PC-9 (cell line): ENCODE data around the gene B3GAT1. TPM values are rescaled to one million over a fixed set of nuclear protein-coding genes. Genes with fewer than 3 reads are reported as not detected.

Experiments used
- BruUV-seq: library from RNA; stranded (reverse); fragments of 400-500 nt; replicated peaks from 2 replicates; lab custom pipeline; 2021; lab: Mats Ljungman, UMichigan
- CTCF ChIA-PET: fragments of 300-600 bp; sonication (Branson Sonifier 250); formaldehyde crosslinking; loops from one replicate; lab custom pipeline; 2022; ENCODE audit warnings: antibody characterized with exemption; lab: Charles Lee
- POLR2A ChIA-PET: fragments of 300-600 bp; sonication (Branson Sonifier 250); formaldehyde crosslinking; loops from one replicate; lab custom pipeline; 2022; ENCODE audit warnings: antibody characterized with exemption; ENCODE audit not compliant: unreplicated experiment; lab: Charles Lee
- DNase-seq, 2 experiments: peaks; one replicate each; pipeline versions ENCODE4 v3.0.0 to v3.0.0-alpha.2; 2015 to 2022; ENCODE audit warnings: mixed read lengths in 1 of 2
- H2AFZ ChIP-seq: fragments of 200-600 bp; sonication (generic); 2 replicates; pipeline ENCODE4 v1.8.1; 2017; ENCODE audit warnings: antibody characterized with exemption
- H3F3A ChIP-seq: fragments of 200-600 bp; sonication (generic); 2 replicates; pipeline ENCODE4 v1.8.1; 2017; ENCODE audit warnings: antibody characterized with exemption, mild to moderate bottlenecking, low read depth; ENCODE audit not compliant: insufficient read depth
- H3K27ac ChIP-seq: fragments of 200-600 bp; sonication (generic); 2 replicates; pipeline ENCODE4 v1.6.1; 2016; ENCODE audit warnings: mixed run types
- H3K27me3 ChIP-seq: fragments of 200-600 bp; sonication (generic); 2 replicates; pipeline ENCODE4 v1.6.1; 2016; ENCODE audit warnings: low read depth, mixed run types; ENCODE audit not compliant: insufficient read depth
- H3K36me3 ChIP-seq: fragments of 200-600 bp; sonication (generic); 2 replicates; pipeline ENCODE4 v1.6.1; 2016; ENCODE audit warnings: low read depth, mixed run types
- H3K4me1 ChIP-seq: fragments of 200-600 bp; sonication (generic); replicated peaks from 2 replicates; pipeline ENCODE4 v1.6.1; 2016; ENCODE audit warnings: mixed run types; ENCODE audit not compliant: insufficient read depth
- H3K4me2 ChIP-seq: fragments of 200-600 bp; sonication (generic); 2 replicates; pipeline ENCODE4 v1.6.1; 2017; ENCODE audit warnings: mixed run types
- H3K4me3 ChIP-seq: fragments of 200-600 bp; sonication (generic); 2 replicates; pipeline ENCODE4 v1.6.1; 2016; ENCODE audit warnings: mixed run types
- H3K79me2 ChIP-seq: fragments of 200-600 bp; sonication (generic); 2 replicates; pipeline ENCODE4 v1.6.1; 2017; ENCODE audit warnings: low read depth, mixed run types
- H3K9me2 ChIP-seq: fragments of 200-600 bp; sonication (generic); 2 replicates; pipeline ENCODE4 v1.8.1; 2017; ENCODE audit warnings: mild to moderate bottlenecking; ENCODE audit not compliant: insufficient read depth
- H3K9me3 ChIP-seq: fragments of 200-600 bp; sonication (generic); 2 replicates; pipeline ENCODE4 v1.8.1; 2016; ENCODE audit warnings: low read depth; ENCODE audit not compliant: insufficient read depth
- H4K20me1 ChIP-seq: fragments of 200-600 bp; sonication (generic); 2 replicates; pipeline ENCODE4 v1.8.1; 2017; ENCODE audit not compliant: insufficient read depth
- EZH2 ChIP-seq: fragments of 200-600 bp; sonication (generic); IDR thresholded peaks from 2 replicates; pipeline ENCODE4 v1.8.0; 2017; ENCODE audit warnings: antibody characterized with exemption, low read depth
- intact Hi-C: fragments of 100-400 bp; cut with micrococcal nuclease; formaldehyde crosslinking; loops from one replicate; pipeline ENCODE4 v1.10.0; 2022; ENCODE audit not compliant: unreplicated experiment
- total RNA-seq: library from RNA; stranded (reverse); gene quantifications from 2 replicates; pipeline ENCODE4 v1.2.3, GENCODE V29; 2021
- TF ChIP-seq, protein P1 (sequence below): fragments of 200-600 bp; sonication (generic); conservative IDR thresholded peaks from 2 replicates; pipeline ENCODE4 v1.6.1; 2017; ENCODE audit warnings: mixed run types, antibody characterized with exemption, mild to moderate bottlenecking, moderate library complexity

The B3GAT1 gene
- total RNA-seq, 1 experiment from 2014 or later, result not detected

DNA sequence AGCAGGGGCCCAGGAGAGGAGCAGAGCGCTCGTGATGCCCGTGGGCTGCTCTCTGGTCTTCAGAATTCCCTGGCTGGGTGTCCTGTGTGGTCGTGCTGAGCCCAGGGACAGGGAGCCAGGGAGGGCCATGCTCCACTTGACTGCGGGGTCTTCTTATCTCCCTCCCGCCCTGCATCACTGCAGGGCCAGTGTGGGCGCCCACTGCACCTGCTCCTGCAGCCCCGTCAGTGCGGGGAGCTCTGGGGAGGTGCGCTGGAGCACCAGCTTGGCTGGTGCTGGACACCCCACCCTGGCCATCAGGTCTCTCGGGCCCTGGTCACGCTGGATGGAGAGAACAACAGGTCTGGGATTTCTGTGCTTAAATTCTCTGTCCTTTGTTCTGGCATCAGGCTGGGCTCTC is 31.8 kb downstream of the B3GAT1 start:
- BruUV-seq, result no TSS peak
- Histone ChIP-seq H4K20me1 (no peaks in the 10 kb centered on the region), H3K27me3 (peaks cover 10% of the 10 kb centered on the region; the same call in 1 of the 2 replicates), H3K9me3 (no peaks in the 10 kb centered on the region), H3F3A (no peaks in the 10 kb centered on the region), H3K79me2 (no peaks in the 10 kb centered on the region), H3K4me1 (no peaks in the 10 kb centered on the region), H3K4me2 (no peak overlapping the region), H3K9me2 (no peaks in the 10 kb centered on the region), H3K4me3 (no peak overlapping the region), H3K36me3 (no peaks in the 10 kb centered on the region), H2AFZ (no peak overlapping the region), H3K27ac (no peak overlapping the region)
- ChIA-PET CTCF (no interaction called here), POLR2A (no interaction called here)
- intact Hi-C loops, result no loop called here
- no peak for TF ChIP-seq EZH2
- TF ChIP-seq, protein P1, sequence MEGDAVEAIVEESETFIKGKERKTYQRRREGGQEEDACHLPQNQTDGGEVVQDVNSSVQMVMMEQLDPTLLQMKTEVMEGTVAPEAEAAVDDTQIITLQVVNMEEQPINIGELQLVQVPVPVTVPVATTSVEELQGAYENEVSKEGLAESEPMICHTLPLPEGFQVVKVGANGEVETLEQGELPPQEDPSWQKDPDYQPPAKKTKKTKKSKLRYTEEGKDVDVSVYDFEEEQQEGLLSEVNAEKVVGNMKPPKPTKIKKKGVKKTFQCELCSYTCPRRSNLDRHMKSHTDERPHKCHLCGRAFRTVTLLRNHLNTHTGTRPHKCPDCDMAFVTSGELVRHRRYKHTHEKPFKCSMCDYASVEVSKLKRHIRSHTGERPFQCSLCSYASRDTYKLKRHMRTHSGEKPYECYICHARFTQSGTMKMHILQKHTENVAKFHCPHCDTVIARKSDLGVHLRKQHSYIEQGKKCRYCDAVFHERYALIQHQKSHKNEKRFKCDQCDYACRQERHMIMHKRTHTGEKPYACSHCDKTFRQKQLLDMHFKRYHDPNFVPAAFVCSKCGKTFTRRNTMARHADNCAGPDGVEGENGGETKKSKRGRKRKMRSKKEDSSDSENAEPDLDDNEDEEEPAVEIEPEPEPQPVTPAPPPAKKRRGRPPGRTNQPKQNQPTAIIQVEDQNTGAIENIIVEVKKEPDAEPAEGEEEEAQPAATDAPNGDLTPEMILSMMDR, result no peak
- no peak for DNase-seq

GRCh38 chr11:134379241-134379640 is 32.8 kb downstream of the B3GAT1 start:
- no peaks in the 10 kb centered on the region for H3K9me2 ChIP-seq
- no peak overlapping the region for H3K4me3 ChIP-seq
- no peaks in the 10 kb centered on the region for H3K9me3 ChIP-seq
- POLR2A ChIA-PET, result no interaction called here
- H3K4me2 ChIP-seq, result no peak overlapping the region
- no peak overlapping the region for H2AFZ ChIP-seq
- no TSS peak for BruUV-seq
- peaks cover under 1% of the 10 kb centered on the region; the same call in 1 of the 2 replicates for H3K27me3 ChIP-seq
- H3K36me3 ChIP-seq, result no peaks in the 10 kb centered on the region
- CTCF ChIA-PET, result no interaction called here
- H3F3A ChIP-seq, result no peaks in the 10 kb centered on the region
- H4K20me1 ChIP-seq, result no peaks in the 10 kb centered on the region
- no peak for DNase-seq
- no peaks in the 10 kb centered on the region for H3K4me1 ChIP-seq
- H3K27ac ChIP-seq, result no peak overlapping the region
- intact Hi-C loops, result no loop called here
- TF ChIP-seq EZH2, result no peak
- TF ChIP-seq, protein P1, result no peak
- no peaks in the 10 kb centered on the region for H3K79me2 ChIP-seq

- Histone ChIP-seq H3K4me3 (no peak overlapping the region), H2AFZ (no peak overlapping the region), H3K4me2 (no peak overlapping the region), H3K79me2 (no peaks in the 10 kb centered on the region), H3K4me1 (no peaks in the 10 kb centered on the region), H3K9me3 (no peaks in the 10 kb centered on the region), H4K20me1 (no peaks in the 10 kb centered on the region), H3K27me3 (no peaks in the 10 kb centered on the region), H3K36me3 (no peaks in the 10 kb centered on the region), H3F3A (no peaks in the 10 kb centered on the region), H3K9me2 (no peaks in the 10 kb centered on the region), H3K27ac (no peak overlapping the region)
- POLR2A ChIA-PET, result no interaction called here
- TF ChIP-seq, protein P1, result no peak
- no peak for TF ChIP-seq EZH2
- no peak for DNase-seq
- CTCF ChIA-PET, result no interaction called here
- intact Hi-C loops, result no loop called here
- BruUV-seq, result no TSS peak
These were observed 34.2 kb downstream of the B3GAT1 start for GRCh38 chr11:134377876-134378275.
